WTC11 (cell line): ENCODE data around the gene SLC4A8. TPM values are rescaled to one million over a fixed set of nuclear protein-coding genes. Genes with fewer than 3 reads are reported as not detected.

Experiments used
- ATAC-seq: fragments of 200-7000 bp; cut with Tn5 transposase; 2 replicates; pipeline ENCODE4 v1.10.0; 2021; ENCODE audit warnings: mild to moderate bottlenecking, moderate library complexity
- CTCF ChIA-PET: fragments of 300-600 bp; sonication (Branson Sonifier 250); formaldehyde crosslinking; loops from one replicate; lab custom pipeline; 2021; ENCODE audit warnings: antibody characterized with exemption; lab: Charles Lee
- POLR2A ChIA-PET: fragments of 350-600 bp; sonication (Branson Sonifier 250); formaldehyde crosslinking; loops from one replicate; lab custom pipeline; 2021; ENCODE audit warnings: antibody characterized with exemption; lab: Charles Lee
- DNase-seq: peaks from one replicate; pipeline ENCODE4 v3.0.0; 2021; ENCODE audit warnings: low spot score
- H3K27ac Mint-ChIP-seq: 2 replicates; pipeline ENCODE4 v1.8.0; 2021; ENCODE audit warnings: mixed read lengths
- H3K27me3 Mint-ChIP-seq: 2 replicates; pipeline ENCODE4 v1.8.0; 2021; ENCODE audit warnings: low read depth, mild to moderate bottlenecking, moderate library complexity, mixed read lengths
- H3K36me3 Mint-ChIP-seq: 2 replicates; pipeline ENCODE4 v1.8.0; 2021; ENCODE audit warnings: mixed read lengths
- H3K4me1 Mint-ChIP-seq: 2 replicates; pipeline ENCODE4 v1.8.0; 2022; ENCODE audit warnings: mixed read lengths
- H3K4me3 Mint-ChIP-seq: 2 replicates; pipeline ENCODE4 v1.8.0; 2021; ENCODE audit warnings: mild to moderate bottlenecking, moderate library complexity, mixed read lengths
- H3K9me3 Mint-ChIP-seq: 2 replicates; pipeline ENCODE4 v1.8.0; 2021; ENCODE audit warnings: mixed read lengths
- CBFB ChIP-seq: sonication (generic); formaldehyde crosslinking; IDR thresholded peaks from 2 replicates; pipeline ENCODE4 v1.8.1; 2022; ENCODE audit warnings: mild to moderate bottlenecking, low read depth, missing genetic modification reagents
- EMX1 ChIP-seq: fragments of 250-450 bp; sonication (Bioruptor Pico); IDR thresholded peaks from 2 replicates; pipeline ENCODE4 v1.8.0; 2021; ENCODE audit warnings: mild to moderate bottlenecking
- GRHL2 ChIP-seq: fragments of 250-450 bp; sonication (Bioruptor Pico); IDR thresholded peaks from 2 replicates; pipeline ENCODE4 v1.8.0; 2022; ENCODE audit warnings: mild to moderate bottlenecking, moderate library complexity; ENCODE audit not compliant: insufficient replicate concordance, severe bottlenecking
- HMGA2 ChIP-seq: fragments of 250-450 bp; sonication (Bioruptor Pico); IDR thresholded peaks from 2 replicates; pipeline ENCODE4 v1.4.0; 2021; ENCODE audit warnings: mild to moderate bottlenecking, moderate library complexity
- JAZF1 ChIP-seq: fragments of 250-450 bp; sonication (Bioruptor Pico); IDR thresholded peaks from 2 replicates; pipeline ENCODE4 v1.9.0; 2021; ENCODE audit warnings: moderate library complexity, mild to moderate bottlenecking, inconsistent platforms
- KAT7 ChIP-seq: sonication (generic); formaldehyde crosslinking; IDR thresholded peaks from 2 replicates; pipeline ENCODE4 v1.8.1; 2023; ENCODE audit warnings: missing genetic modification reagents, mild to moderate bottlenecking, borderline replicate concordance
- TEAD4 ChIP-seq: sonication (generic); formaldehyde crosslinking; IDR thresholded peaks from 2 replicates; pipeline ENCODE4 v1.8.0; 2022; ENCODE audit warnings: mild to moderate bottlenecking, missing genetic modification reagents
- ZBTB21 ChIP-seq: sonication (generic); formaldehyde crosslinking; IDR thresholded peaks from 2 replicates; pipeline ENCODE4 v1.8.1; 2023; ENCODE audit warnings: mild to moderate bottlenecking, missing genetic modification reagents, borderline replicate concordance
- ZNF138 ChIP-seq: sonication (generic); formaldehyde crosslinking; conservative IDR thresholded peaks from 2 replicates; pipeline ENCODE4 v1.8.1; 2022; ENCODE audit warnings: mild to moderate bottlenecking, moderate library complexity, missing genetic modification reagents
- ZNF317 ChIP-seq: sonication (generic); formaldehyde crosslinking; IDR thresholded peaks from 2 replicates; pipeline ENCODE4 v1.8.1; 2023; ENCODE audit warnings: low read depth, mild to moderate bottlenecking, moderate library complexity, missing genetic modification reagents, borderline replicate concordance
- ZNF671 ChIP-seq: fragments of 250-450 bp; sonication (Bioruptor Pico); IDR thresholded peaks from 2 replicates; pipeline ENCODE4 v1.8.0; 2021; ENCODE audit warnings: mild to moderate bottlenecking
- total RNA-seq: library from RNA; stranded (reverse); gene quantifications from 3 replicates; pipeline ENCODE4 v1.2.3, GENCODE V29; 2021
- TF ChIP-seq, protein P1 (sequence below): sonication (generic); formaldehyde crosslinking; IDR thresholded peaks from 2 replicates; pipeline ENCODE4 v1.8.1; 2023; ENCODE audit warnings: mild to moderate bottlenecking, missing genetic modification reagents, moderate library complexity
- TF ChIP-seq, protein P2 (sequence below): fragments of 250-450 bp; sonication (Bioruptor Pico); IDR thresholded peaks from 2 replicates; pipeline ENCODE4 v2.1.2; 2022; ENCODE audit warnings: mild to moderate bottlenecking, moderate library complexity
- TF ChIP-seq, protein P3 (sequence below): fragments of 200-600 bp; IDR thresholded peaks from 2 replicates; pipeline ENCODE4 v1.8.0; 2022; ENCODE audit warnings: antibody characterized with exemption
- TF ChIP-seq, protein P4 (sequence below): sonication (generic); formaldehyde crosslinking; IDR thresholded peaks from 2 replicates; pipeline ENCODE4 v1.8.0; 2022; ENCODE audit warnings: mild to moderate bottlenecking, missing genetic modification reagents
- TF ChIP-seq, protein P5 (sequence below): sonication (generic); formaldehyde crosslinking; IDR thresholded peaks from 2 replicates; pipeline ENCODE4 v1.8.1; 2023; ENCODE audit warnings: mild to moderate bottlenecking, missing genetic modification reagents, borderline replicate concordance
- TF ChIP-seq, protein P6 (sequence below): sonication (generic); formaldehyde crosslinking; IDR thresholded peaks from 2 replicates; pipeline ENCODE4 v1.8.0; 2023; ENCODE audit warnings: mild to moderate bottlenecking, missing genetic modification reagents
- TF ChIP-seq, protein P7 (sequence below): fragments of 250-450 bp; sonication (Bioruptor Pico); IDR thresholded peaks from 2 replicates; pipeline ENCODE4 v1.9.0; 2021; ENCODE audit warnings: mild to moderate bottlenecking

SLC4A8 gene
- total RNA-seq, 1 experiment from 2014 or later, result 16.9 TPM

DNA sequence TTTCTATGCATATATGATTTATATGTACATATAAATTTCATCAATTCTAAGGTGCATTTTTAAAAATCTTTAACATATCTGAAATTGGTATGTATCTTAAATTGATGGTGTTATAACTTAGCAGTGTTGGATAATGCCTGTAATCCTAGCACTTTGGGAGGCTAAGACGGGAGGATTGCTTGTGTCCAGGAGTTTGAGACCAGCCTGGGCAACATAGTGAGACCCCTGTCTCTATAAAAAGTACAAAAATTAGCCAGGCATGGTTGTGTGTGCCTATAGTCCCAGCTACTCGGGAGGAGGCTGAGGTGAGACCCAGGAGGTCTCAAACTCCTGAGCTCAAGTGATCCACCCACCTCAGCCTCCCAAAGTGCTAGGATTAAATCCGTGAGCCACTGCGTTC is 27.0 kb upstream of the SLC4A8 start:
- ChIA-PET POLR2A (no interaction called here), CTCF (no interaction called here)
- DNase-seq (no peak), ATAC-seq (no peak)
- H3K4me1 Mint-ChIP-seq, result peaks cover 25% of the 10 kb centered on the region
- peaks cover 10% of the 10 kb centered on the region; the same call in 1 of the 2 replicates for H3K36me3 Mint-ChIP-seq
- no peak overlapping the region for H3K27ac Mint-ChIP-seq
- no peak overlapping the region for H3K4me3 Mint-ChIP-seq
- no peaks in the 10 kb centered on the region for H3K27me3 Mint-ChIP-seq
- no peak for TF ChIP-seq KAT7
- no peak for TF ChIP-seq GRHL2 (CRISPR knock-in tag)
- TF ChIP-seq, protein P1, sequence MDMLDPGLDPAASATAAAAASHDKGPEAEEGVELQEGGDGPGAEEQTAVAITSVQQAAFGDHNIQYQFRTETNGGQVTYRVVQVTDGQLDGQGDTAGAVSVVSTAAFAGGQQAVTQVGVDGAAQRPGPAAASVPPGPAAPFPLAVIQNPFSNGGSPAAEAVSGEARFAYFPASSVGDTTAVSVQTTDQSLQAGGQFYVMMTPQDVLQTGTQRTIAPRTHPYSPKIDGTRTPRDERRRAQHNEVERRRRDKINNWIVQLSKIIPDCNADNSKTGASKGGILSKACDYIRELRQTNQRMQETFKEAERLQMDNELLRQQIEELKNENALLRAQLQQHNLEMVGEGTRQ (CRISPR knock-in tag), result no peak
- TF ChIP-seq, protein P2, sequence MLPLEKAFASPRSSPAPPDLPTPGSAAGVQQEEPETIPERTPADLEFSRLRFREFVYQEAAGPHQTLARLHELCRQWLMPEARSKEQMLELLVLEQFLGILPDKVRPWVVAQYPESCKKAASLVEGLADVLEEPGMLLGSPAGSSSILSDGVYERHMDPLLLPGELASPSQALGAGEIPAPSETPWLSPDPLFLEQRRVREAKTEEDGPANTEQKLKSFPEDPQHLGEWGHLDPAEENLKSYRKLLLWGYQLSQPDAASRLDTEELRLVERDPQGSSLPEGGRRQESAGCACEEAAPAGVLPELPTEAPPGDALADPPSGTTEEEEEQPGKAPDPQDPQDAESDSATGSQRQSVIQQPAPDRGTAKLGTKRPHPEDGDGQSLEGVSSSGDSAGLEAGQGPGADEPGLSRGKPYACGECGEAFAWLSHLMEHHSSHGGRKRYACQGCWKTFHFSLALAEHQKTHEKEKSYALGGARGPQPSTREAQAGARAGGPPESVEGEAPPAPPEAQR (CRISPR knock-in tag), result no peak
- no peak for TF ChIP-seq ZBTB21
- TF ChIP-seq, protein P3, sequence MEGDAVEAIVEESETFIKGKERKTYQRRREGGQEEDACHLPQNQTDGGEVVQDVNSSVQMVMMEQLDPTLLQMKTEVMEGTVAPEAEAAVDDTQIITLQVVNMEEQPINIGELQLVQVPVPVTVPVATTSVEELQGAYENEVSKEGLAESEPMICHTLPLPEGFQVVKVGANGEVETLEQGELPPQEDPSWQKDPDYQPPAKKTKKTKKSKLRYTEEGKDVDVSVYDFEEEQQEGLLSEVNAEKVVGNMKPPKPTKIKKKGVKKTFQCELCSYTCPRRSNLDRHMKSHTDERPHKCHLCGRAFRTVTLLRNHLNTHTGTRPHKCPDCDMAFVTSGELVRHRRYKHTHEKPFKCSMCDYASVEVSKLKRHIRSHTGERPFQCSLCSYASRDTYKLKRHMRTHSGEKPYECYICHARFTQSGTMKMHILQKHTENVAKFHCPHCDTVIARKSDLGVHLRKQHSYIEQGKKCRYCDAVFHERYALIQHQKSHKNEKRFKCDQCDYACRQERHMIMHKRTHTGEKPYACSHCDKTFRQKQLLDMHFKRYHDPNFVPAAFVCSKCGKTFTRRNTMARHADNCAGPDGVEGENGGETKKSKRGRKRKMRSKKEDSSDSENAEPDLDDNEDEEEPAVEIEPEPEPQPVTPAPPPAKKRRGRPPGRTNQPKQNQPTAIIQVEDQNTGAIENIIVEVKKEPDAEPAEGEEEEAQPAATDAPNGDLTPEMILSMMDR, result no peak
- no peak for TF ChIP-seq EMX1 (CRISPR knock-in tag)
- no peak for TF ChIP-seq ZNF671
- no peak for TF ChIP-seq ZNF317 (CRISPR knock-in tag)
- TF ChIP-seq, protein P4, sequence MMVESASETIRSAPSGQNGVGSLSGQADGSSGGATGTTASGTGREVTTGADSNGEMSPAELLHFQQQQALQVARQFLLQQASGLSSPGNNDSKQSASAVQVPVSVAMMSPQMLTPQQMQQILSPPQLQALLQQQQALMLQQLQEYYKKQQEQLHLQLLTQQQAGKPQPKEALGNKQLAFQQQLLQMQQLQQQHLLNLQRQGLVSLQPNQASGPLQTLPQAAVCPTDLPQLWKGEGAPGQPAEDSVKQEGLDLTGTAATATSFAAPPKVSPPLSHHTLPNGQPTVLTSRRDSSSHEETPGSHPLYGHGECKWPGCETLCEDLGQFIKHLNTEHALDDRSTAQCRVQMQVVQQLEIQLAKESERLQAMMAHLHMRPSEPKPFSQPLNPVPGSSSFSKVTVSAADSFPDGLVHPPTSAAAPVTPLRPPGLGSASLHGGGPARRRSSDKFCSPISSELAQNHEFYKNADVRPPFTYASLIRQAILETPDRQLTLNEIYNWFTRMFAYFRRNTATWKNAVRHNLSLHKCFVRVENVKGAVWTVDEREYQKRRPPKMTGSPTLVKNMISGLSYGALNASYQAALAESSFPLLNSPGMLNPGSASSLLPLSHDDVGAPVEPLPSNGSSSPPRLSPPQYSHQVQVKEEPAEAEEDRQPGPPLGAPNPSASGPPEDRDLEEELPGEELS (CRISPR knock-in tag), result no peak
- no peak for TF ChIP-seq TEAD4 (CRISPR knock-in tag)
- TF ChIP-seq, protein P5, sequence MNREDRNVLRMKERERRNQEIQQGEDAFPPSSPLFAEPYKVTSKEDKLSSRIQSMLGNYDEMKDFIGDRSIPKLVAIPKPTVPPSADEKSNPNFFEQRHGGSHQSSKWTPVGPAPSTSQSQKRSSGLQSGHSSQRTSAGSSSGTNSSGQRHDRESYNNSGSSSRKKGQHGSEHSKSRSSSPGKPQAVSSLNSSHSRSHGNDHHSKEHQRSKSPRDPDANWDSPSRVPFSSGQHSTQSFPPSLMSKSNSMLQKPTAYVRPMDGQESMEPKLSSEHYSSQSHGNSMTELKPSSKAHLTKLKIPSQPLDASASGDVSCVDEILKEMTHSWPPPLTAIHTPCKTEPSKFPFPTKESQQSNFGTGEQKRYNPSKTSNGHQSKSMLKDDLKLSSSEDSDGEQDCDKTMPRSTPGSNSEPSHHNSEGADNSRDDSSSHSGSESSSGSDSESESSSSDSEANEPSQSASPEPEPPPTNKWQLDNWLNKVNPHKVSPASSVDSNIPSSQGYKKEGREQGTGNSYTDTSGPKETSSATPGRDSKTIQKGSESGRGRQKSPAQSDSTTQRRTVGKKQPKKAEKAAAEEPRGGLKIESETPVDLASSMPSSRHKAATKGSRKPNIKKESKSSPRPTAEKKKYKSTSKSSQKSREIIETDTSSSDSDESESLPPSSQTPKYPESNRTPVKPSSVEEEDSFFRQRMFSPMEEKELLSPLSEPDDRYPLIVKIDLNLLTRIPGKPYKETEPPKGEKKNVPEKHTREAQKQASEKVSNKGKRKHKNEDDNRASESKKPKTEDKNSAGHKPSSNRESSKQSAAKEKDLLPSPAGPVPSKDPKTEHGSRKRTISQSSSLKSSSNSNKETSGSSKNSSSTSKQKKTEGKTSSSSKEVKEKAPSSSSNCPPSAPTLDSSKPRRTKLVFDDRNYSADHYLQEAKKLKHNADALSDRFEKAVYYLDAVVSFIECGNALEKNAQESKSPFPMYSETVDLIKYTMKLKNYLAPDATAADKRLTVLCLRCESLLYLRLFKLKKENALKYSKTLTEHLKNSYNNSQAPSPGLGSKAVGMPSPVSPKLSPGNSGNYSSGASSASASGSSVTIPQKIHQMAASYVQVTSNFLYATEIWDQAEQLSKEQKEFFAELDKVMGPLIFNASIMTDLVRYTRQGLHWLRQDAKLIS (CRISPR knock-in tag), result no peak
- no peak for TF ChIP-seq ZNF138 (CRISPR knock-in tag)
- TF ChIP-seq, protein P6, sequence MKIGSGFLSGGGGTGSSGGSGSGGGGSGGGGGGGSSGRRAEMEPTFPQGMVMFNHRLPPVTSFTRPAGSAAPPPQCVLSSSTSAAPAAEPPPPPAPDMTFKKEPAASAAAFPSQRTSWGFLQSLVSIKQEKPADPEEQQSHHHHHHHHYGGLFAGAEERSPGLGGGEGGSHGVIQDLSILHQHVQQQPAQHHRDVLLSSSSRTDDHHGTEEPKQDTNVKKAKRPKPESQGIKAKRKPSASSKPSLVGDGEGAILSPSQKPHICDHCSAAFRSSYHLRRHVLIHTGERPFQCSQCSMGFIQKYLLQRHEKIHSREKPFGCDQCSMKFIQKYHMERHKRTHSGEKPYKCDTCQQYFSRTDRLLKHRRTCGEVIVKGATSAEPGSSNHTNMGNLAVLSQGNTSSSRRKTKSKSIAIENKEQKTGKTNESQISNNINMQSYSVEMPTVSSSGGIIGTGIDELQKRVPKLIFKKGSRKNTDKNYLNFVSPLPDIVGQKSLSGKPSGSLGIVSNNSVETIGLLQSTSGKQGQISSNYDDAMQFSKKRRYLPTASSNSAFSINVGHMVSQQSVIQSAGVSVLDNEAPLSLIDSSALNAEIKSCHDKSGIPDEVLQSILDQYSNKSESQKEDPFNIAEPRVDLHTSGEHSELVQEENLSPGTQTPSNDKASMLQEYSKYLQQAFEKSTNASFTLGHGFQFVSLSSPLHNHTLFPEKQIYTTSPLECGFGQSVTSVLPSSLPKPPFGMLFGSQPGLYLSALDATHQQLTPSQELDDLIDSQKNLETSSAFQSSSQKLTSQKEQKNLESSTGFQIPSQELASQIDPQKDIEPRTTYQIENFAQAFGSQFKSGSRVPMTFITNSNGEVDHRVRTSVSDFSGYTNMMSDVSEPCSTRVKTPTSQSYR (CRISPR knock-in tag), result no peak
- TF ChIP-seq HMGA2 (CRISPR knock-in tag), result no peak
- TF ChIP-seq CBFB (CRISPR knock-in tag), result no peak
- TF ChIP-seq, protein P7, sequence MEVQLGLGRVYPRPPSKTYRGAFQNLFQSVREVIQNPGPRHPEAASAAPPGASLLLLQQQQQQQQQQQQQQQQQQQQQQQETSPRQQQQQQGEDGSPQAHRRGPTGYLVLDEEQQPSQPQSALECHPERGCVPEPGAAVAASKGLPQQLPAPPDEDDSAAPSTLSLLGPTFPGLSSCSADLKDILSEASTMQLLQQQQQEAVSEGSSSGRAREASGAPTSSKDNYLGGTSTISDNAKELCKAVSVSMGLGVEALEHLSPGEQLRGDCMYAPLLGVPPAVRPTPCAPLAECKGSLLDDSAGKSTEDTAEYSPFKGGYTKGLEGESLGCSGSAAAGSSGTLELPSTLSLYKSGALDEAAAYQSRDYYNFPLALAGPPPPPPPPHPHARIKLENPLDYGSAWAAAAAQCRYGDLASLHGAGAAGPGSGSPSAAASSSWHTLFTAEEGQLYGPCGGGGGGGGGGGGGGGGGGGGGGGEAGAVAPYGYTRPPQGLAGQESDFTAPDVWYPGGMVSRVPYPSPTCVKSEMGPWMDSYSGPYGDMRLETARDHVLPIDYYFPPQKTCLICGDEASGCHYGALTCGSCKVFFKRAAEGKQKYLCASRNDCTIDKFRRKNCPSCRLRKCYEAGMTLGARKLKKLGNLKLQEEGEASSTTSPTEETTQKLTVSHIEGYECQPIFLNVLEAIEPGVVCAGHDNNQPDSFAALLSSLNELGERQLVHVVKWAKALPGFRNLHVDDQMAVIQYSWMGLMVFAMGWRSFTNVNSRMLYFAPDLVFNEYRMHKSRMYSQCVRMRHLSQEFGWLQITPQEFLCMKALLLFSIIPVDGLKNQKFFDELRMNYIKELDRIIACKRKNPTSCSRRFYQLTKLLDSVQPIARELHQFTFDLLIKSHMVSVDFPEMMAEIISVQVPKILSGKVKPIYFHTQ (CRISPR knock-in tag), result no peak
- no peak for TF ChIP-seq JAZF1
- TF ChIP-seq, all 79 proteins: peak for 0
- H3K9me3 Mint-ChIP-seq, result no peaks in the 10 kb centered on the region
